Choroid plexus epithelial cell (primary cell): ENCODE data around the gene AKR1C3.
"Not testable (repeated sequence)": the region's sequence is repeated elsewhere in the genome, so short reads cannot be mapped to it uniquely, and the experiment has no call there.

ENCODE experiments used
- DNase-seq: peaks from one replicate; pipeline ENCODE4 v3.0.0-alpha.2; 2010; ENCODE audit warnings: low read depth
- H3K4me3 ChIP-seq: 2 replicates; pipeline ENCODE4 v1.5.1; 2011; ENCODE audit warnings: low read depth, mild to moderate bottlenecking, control low read depth, low read length, moderate library complexity
- TF ChIP-seq, protein P1 (sequence below): conservative IDR thresholded peaks from 2 replicates; pipeline ENCODE4 v1.5.1; 2011; ENCODE audit warnings: low read depth, mild to moderate bottlenecking, control low read depth, inconsistent platforms, low read length, moderate library complexity

The AKR1C3 gene

GRCh38 chr10:5105626-5106025, 11.4 kb downstream of the AKR1C3 start:
- no peak for DNase-seq

DNA sequence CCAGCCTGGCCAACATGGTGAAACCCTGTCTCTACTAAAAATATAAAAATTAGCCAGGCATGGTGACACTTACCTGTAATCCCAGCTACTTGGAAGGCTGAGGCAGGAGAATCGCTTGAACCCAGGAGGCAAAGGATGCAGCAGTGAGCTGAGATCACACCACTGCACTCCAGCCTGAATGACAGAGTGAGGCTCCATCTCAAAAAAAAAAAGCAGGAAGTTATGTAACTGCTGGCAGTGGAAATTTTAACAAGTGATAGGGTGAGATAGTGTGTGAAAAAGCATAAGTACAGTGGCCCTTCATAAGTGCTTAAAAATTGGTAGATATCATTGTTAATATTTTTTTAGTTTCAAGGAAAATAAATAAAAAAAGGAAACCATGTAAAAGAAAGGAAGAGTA, 12.3 kb downstream of the AKR1C3 start:
- TF ChIP-seq, protein P1, sequence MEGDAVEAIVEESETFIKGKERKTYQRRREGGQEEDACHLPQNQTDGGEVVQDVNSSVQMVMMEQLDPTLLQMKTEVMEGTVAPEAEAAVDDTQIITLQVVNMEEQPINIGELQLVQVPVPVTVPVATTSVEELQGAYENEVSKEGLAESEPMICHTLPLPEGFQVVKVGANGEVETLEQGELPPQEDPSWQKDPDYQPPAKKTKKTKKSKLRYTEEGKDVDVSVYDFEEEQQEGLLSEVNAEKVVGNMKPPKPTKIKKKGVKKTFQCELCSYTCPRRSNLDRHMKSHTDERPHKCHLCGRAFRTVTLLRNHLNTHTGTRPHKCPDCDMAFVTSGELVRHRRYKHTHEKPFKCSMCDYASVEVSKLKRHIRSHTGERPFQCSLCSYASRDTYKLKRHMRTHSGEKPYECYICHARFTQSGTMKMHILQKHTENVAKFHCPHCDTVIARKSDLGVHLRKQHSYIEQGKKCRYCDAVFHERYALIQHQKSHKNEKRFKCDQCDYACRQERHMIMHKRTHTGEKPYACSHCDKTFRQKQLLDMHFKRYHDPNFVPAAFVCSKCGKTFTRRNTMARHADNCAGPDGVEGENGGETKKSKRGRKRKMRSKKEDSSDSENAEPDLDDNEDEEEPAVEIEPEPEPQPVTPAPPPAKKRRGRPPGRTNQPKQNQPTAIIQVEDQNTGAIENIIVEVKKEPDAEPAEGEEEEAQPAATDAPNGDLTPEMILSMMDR, result no peak
- no peak for DNase-seq

More at GRCh38 chr10:5105626-5106025, 11.4 kb downstream of the AKR1C3 start:
- TF ChIP-seq, protein P1, result no peak
- H3K4me3 ChIP-seq, result no peak overlapping the region

GRCh38 chr10:5107860-5108526, 13.8 kb downstream of the AKR1C3 start:
- no peak overlapping the region for H3K4me3 ChIP-seq
- TF ChIP-seq, protein P1, result no peak
- DNase-seq, result no peak

More for the DNA sequence above, 12.3 kb downstream of the AKR1C3 start:
- H3K4me3 ChIP-seq, result no peak overlapping the region

- no peak overlapping the region for H3K4me3 ChIP-seq
- TF ChIP-seq, protein P1, result no peak
These were observed 14.6 kb downstream of the AKR1C3 start for GRCh38 chr10:5108658-5109416.

GRCh38 chr10:5109861-5110260, 15.6 kb downstream of the AKR1C3 start:
- not testable (repeated sequence) for DNase-seq, H3K4me3 ChIP-seq

More at GRCh38 chr10:5108658-5109416, 14.6 kb downstream of the AKR1C3 start:
- no peak for DNase-seq

- no peak for DNase-seq
- TF ChIP-seq, protein P1, result no peak
- H3K4me3 ChIP-seq, result no peak overlapping the region
These were observed 22.4 kb downstream of the AKR1C3 start for GRCh38 chr10:5116621-5117020.

GRCh38 chr10:5117026-5117425, 22.8 kb downstream of the AKR1C3 start:
- TF ChIP-seq, protein P1, result no peak
- no peak overlapping the region for H3K4me3 ChIP-seq
- DNase-seq, result no peak

GRCh38 chr10:5119997-5120396, 25.8 kb downstream of the AKR1C3 start:
- not testable (repeated sequence) for H3K4me3 ChIP-seq, DNase-seq
